ENCODE measurements around the gene MAGEB16.

Gene MAGEB16

GRCh38 chrX:35798042-35798441 lies at the start of gene MAGEB16:
TSS of gene MAGEB16 (plus strand) at chrX:35798342. CDS start at chrX:35802197, 3,855 bp downstream.
- no peak within 1 kb of the TSS for H3K27ac ChIP-seq
- H3K4me3 ChIP-seq, result no peak within 1 kb of the TSS

DNA sequence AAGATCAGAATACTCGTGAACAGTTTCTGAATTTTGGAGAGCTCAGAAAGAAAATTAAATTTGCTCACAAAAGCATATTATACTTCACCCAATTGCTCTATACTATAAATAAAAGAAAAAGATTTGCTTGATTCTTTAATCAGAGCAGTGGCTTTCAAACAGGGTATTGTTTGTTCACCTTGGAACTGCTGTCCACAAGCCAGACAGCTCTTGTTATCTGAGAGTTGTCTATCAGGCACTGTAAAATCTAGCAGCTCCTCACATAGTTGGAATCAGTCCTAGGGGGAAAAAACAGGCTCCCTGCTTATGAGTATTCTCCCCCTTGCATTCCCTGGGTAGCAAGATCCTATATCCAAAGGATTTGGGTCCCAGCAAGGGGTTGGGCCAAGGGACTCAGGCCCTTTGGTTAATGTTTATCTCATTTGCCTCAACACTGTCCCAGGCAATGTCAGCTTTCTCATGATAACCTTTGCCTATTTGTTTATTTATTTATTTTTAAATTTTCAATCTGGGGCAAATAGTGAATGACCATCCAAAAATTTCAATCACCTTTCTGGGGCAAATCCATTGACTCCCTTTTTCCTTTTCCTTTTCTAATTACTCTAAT lies 24.1 kb upstream of the MAGEB16 start:
- Histone ChIP-seq H3K27ac (no peak overlapping the region), H3K4me3 (no peak overlapping the region)

DNA sequence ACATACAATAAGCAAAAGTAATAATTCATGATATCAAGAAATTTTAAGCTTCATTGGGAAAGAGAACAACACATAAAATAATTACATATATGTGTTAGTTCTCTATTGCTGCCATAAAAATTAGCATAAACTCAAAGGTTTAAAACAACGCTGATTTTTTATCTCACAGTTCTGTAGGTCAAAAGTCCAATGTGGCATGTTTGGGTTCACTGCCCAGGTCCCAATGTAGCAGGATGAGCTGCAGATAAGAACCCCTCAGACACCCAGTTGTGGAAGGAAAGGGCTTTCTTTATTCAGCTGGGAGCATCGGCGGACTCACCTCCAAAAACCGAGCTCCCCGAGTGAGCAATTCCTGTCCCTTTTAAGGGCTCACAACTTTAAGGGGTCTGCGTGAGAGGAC lies 13.1 kb upstream of the MAGEB16 start:
- Histone ChIP-seq H3K4me3 (no peak overlapping the region), H3K27ac (no peak overlapping the region)

- Histone ChIP-seq H3K4me3 (no peak overlapping the region), H3K27ac (no peak overlapping the region)
These were observed 11.9 kb upstream of the MAGEB16 start for GRCh38 chrX:35786271-35786670.

GRCh38 chrX:35787867-35788266 lies 10.3 kb upstream of the MAGEB16 start:
- Histone ChIP-seq H3K4me3 (no peak overlapping the region), H3K27ac (no peak overlapping the region)

- H3K4me3 ChIP-seq, result no peak overlapping the region
- H3K27ac ChIP-seq, result no peak overlapping the region
These were observed 2.3 kb downstream of the MAGEB16 start for GRCh38 chrX:35800474-35800873.

GRCh38 chrX:35809781-35810180 lies 11.6 kb downstream of the MAGEB16 start:
- H3K4me3 ChIP-seq, result no peak overlapping the region
- H3K27ac ChIP-seq, result no peak overlapping the region

DNA sequence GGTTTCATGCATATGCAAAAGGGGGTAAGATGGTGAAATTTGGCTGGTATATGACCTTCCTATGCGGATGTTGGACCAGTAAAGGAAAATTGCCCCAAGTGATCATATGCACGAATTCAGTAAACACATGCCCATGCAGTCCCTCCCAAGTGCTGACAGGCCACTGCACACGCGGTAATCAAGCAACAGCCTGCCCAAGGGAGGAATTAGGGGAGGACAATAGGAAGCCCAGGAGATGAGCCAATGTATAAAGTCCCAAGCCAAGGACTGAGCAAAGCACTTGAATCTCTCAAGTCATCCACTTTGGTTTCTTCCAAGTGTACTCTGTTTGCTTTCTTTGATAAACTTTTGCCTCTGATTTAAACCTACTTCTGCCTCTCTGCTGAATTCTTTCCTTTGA lies 21.1 kb downstream of the MAGEB16 start:
- H3K4me3 ChIP-seq, result no peak overlapping the region
- no peak overlapping the region for H3K27ac ChIP-seq

- Histone ChIP-seq H3K4me3 (no peak overlapping the region), H3K27ac (no peak overlapping the region)
These were observed 28.4 kb downstream of the MAGEB16 start for GRCh38 chrX:35826503-35826902.

DNA sequence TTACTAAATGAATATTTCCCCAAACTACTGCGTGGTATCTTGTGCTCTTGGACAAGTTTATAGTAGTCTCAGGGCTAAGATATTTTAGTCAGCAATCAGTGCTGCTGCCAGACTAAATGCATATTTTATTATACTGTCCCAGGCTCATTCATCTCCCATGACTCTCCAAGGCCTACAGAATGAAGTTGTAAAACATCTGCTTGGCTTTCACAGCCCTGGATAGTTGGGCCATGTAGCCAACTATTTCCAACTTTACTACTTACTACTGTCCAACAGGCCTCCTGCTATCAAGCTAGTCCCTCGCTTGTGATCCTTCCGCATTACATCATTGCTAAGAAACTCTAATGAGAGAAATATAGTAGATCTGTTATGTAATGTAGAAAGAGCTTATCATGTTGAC lies 31.4 kb downstream of the MAGEB16 start:
- H3K27ac ChIP-seq, result no peak overlapping the region
- H3K4me3 ChIP-seq, result no peak overlapping the region

DNA sequence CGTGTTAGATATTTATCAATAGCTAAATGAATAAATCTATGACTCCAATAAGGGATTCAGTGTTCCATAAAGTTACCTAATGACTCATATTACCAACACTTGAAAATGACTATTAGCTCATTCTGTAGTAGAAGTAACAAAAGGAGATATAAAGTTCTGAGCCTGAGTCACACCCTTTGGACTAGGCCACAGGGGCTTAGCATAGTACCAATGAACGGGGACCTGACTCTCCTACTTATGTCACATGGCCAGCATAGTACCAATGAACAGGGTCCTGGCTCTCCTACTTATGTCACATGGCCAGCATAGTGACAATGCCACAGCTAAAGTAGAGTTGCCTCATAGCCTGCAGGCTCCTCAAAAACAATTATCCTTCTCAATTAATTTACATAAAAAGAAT lies 43.7 kb downstream of the MAGEB16 start:
- Histone ChIP-seq H3K4me3 (no peak overlapping the region), H3K27ac (no peak overlapping the region)

- Histone ChIP-seq H3K4me3 (no peak overlapping the region), H3K27ac (no peak overlapping the region)
These were observed 44.5 kb downstream of the MAGEB16 start for GRCh38 chrX:35842674-35843073.

GRCh38 chrX:35847736-35848135 lies 49.6 kb downstream of the MAGEB16 start:
- no peak overlapping the region for H3K4me3 ChIP-seq
- no peak overlapping the region for H3K27ac ChIP-seq

Measured in skin epidermis (tissue), 12 donors.